HG02852 (cell line): ENCODE measurements around the gene WDR47.
"Not testable (repeated sequence)": the region's sequence is repeated elsewhere in the genome, so short reads cannot be mapped to it uniquely, and the experiment has no call there.

Experiments
- ATAC-seq: cut with Tn5 transposase; IDR thresholded peaks from one replicate; pipeline ENCODE4 v1.9.1; 2021; ENCODE audit warnings: mild to moderate bottlenecking, moderate library complexity; ENCODE audit not compliant: unreplicated experiment

The WDR47 gene

GRCh38 chr1:109056064-109056463 lies 14.2 kb upstream of the WDR47 start:
- ATAC-seq = no peak

GRCh38 chr1:109052145-109052544 lies 10.2 kb upstream of the WDR47 start:
- not testable (repeated sequence) for ATAC-seq

GRCh38 chr1:109050228-109050995 lies 8.5 kb upstream of the WDR47 start:
- no peak for ATAC-seq

GRCh38 chr1:109048335-109048734 lies 6.4 kb upstream of the WDR47 start:
- no peak for ATAC-seq

GRCh38 chr1:109047339-109047738 lies 5.4 kb upstream of the WDR47 start:
- no peak for ATAC-seq

GRCh38 chr1:109046671-109047070 lies 4.8 kb upstream of the WDR47 start:
- no peak for ATAC-seq

GRCh38 chr1:109045595-109045994 lies 3.7 kb upstream of the WDR47 start:
- no peak for ATAC-seq

GRCh38 chr1:109040989-109041620 lies 797 bp downstream of the WDR47 start:
- ATAC-seq = peak; percentile 28

GRCh38 chr1:109040627-109040988 lies 1.3 kb downstream of the WDR47 start:
- no peak for ATAC-seq

- no peak for ATAC-seq
Measured at GRCh38 chr1:109034382-109034781, 7.5 kb downstream of the WDR47 start.

- not testable (repeated sequence) for ATAC-seq
Measured at GRCh38 chr1:109029493-109029892, 12.4 kb downstream of the WDR47 start.

- ATAC-seq = no peak
Measured at GRCh38 chr1:109027841-109028240, 14.1 kb downstream of the WDR47 start.

- no peak for ATAC-seq
Measured at GRCh38 chr1:109025694-109026093, 16.2 kb downstream of the WDR47 start.

GRCh38 chr1:109024646-109025045 lies 17.3 kb downstream of the WDR47 start:
- ATAC-seq = no peak

GRCh38 chr1:109020693-109021257 lies 21.1 kb downstream of the WDR47 start:
- ATAC-seq = no peak

- ATAC-seq = not testable (repeated sequence)
Measured at GRCh38 chr1:109017719-109018118, 24.2 kb downstream of the WDR47 start.

GRCh38 chr1:109017134-109017533 lies 24.8 kb downstream of the WDR47 start:
- no peak for ATAC-seq

GRCh38 chr1:109011335-109011734 lies 30.6 kb downstream of the WDR47 start:
- ATAC-seq = no peak

- ATAC-seq = not testable (repeated sequence)
Measured at GRCh38 chr1:108996622-108997021, 45.3 kb downstream of the WDR47 start.

GRCh38 chr1:108983114-108983513 lies 58.8 kb downstream of the WDR47 start:
- no peak for ATAC-seq

GRCh38 chr1:108976658-108977057 lies 65.2 kb downstream of the WDR47 start:
- no peak for ATAC-seq

GRCh38 chr1:108972951-108973350 lies 69.0 kb downstream of the WDR47 start:
- no peak for ATAC-seq
